HG02938 (cell line): ENCODE measurements around the gene JMJD8.
A peak's percentile ranks its signal among the peaks of the same experiment; 100 is the strongest.
"Not testable (repeated sequence)": the region's sequence is repeated elsewhere in the genome, so short reads cannot be mapped to it uniquely, and the experiment has no call there.

Experiments
- ATAC-seq: cut with Tn5 transposase; IDR thresholded peaks from one replicate; pipeline ENCODE4 v1.9.1; 2021; ENCODE audit warnings: mild to moderate bottlenecking, moderate library complexity; ENCODE audit not compliant: unreplicated experiment

JMJD8 gene

GRCh38 chr16:722835-723633 is 38.9 kb upstream of the JMJD8 start:
- ATAC-seq, result no peak

- no peak for ATAC-seq
These were observed 37.8 kb upstream of the JMJD8 start for GRCh38 chr16:721765-722540.

GRCh38 chr16:720990-721764 is 37.0 kb upstream of the JMJD8 start, which contains the start of gene ANTKMT:
Gene ANTKMT, plus strand, starts transcription at chr16:721146. Its CDS starts 129 bp downstream, at chr16:721275.
- peak; percentile 50 for ATAC-seq

GRCh38 chr16:720447-720989 is 36.4 kb upstream of the JMJD8 start:
- peak; percentile 22 for ATAC-seq

- peak; percentile 1 for ATAC-seq
These were observed 35.8 kb upstream of the JMJD8 start for GRCh38 chr16:719815-720446.

GRCh38 chr16:718922-719321 is 34.8 kb upstream of the JMJD8 start:
- no peak for ATAC-seq

- ATAC-seq, result no peak
These were observed 34.3 kb upstream of the JMJD8 start for GRCh38 chr16:718389-718788.

- no peak for ATAC-seq
These were observed 33.5 kb upstream of the JMJD8 start for GRCh38 chr16:717450-718245.

- ATAC-seq, result no peak
These were observed 32.7 kb upstream of the JMJD8 start for GRCh38 chr16:716768-717325.

GRCh38 chr16:716200-716568 is 32.0 kb upstream of the JMJD8 start:
- no peak for ATAC-seq

GRCh38 chr16:715477-716199 is 31.5 kb upstream of the JMJD8 start:
- no peak for ATAC-seq

GRCh38 chr16:714558-715476 is 30.7 kb upstream of the JMJD8 start, which contains the start of gene METRN:
Gene METRN, plus strand, starts transcription at chr16:715118. Its CDS starts 172 bp downstream, at chr16:715290.
- peak; percentile 52 for ATAC-seq

- ATAC-seq, result no peak
These were observed 29.9 kb upstream of the JMJD8 start for GRCh38 chr16:714079-714478.

- ATAC-seq, result not testable (repeated sequence)
These were observed 28.7 kb upstream of the JMJD8 start for GRCh38 chr16:712740-713250.

GRCh38 chr16:711548-712320 is 27.6 kb upstream of the JMJD8 start:
- no peak for ATAC-seq

- ATAC-seq, result no peak
These were observed 26.9 kb upstream of the JMJD8 start for GRCh38 chr16:711084-711483.
